ENCODE measurements around the gene CACNA1E. TPM values are rescaled to one million over a fixed set of nuclear protein-coding genes. Genes with fewer than 3 reads are reported as not detected.

The CACNA1E gene
- total RNA-seq, 1 donor from 2014 or later = 0.88 TPM

- DNase-seq = no peak
- TF ChIP-seq, protein P1, sequence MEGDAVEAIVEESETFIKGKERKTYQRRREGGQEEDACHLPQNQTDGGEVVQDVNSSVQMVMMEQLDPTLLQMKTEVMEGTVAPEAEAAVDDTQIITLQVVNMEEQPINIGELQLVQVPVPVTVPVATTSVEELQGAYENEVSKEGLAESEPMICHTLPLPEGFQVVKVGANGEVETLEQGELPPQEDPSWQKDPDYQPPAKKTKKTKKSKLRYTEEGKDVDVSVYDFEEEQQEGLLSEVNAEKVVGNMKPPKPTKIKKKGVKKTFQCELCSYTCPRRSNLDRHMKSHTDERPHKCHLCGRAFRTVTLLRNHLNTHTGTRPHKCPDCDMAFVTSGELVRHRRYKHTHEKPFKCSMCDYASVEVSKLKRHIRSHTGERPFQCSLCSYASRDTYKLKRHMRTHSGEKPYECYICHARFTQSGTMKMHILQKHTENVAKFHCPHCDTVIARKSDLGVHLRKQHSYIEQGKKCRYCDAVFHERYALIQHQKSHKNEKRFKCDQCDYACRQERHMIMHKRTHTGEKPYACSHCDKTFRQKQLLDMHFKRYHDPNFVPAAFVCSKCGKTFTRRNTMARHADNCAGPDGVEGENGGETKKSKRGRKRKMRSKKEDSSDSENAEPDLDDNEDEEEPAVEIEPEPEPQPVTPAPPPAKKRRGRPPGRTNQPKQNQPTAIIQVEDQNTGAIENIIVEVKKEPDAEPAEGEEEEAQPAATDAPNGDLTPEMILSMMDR (IDR thresholded peaks at IDR 0.05; ENCODE audit: borderline replicate concordance) = no peak
Observed at GRCh38 chr1:181759481-181759880, 276.2 kb downstream of the CACNA1E start.

GRCh38 chr1:181763736-181764135 lies 280.4 kb downstream of the CACNA1E start:
- TF ChIP-seq, protein P1 (IDR thresholded peaks at IDR 0.05; ENCODE audit: borderline replicate concordance) = no peak
- Histone ChIP-seq H3K36me3 (no peaks in the 10 kb centered on the region), H3K27ac (replicated peaks) (no peak overlapping the region), H3K4me3 (no peak overlapping the region), H3K27me3 (ENCODE audit: low read depth) (peaks cover 16% of the 10 kb centered on the region), H3K4me1 (no peaks in the 10 kb centered on the region), H3K9me3 (replicated peaks) (no peaks in the 10 kb centered on the region)
- intact Hi-C loops (cut with micrococcal nuclease) = no loop called here
- no peak for DNase-seq

More at GRCh38 chr1:181759481-181759880, 276.2 kb downstream of the CACNA1E start:
- intact Hi-C loops (cut with micrococcal nuclease) = no loop called here
- H3K4me3 ChIP-seq = no peak overlapping the region
- peaks cover 28% of the 10 kb centered on the region for H3K27me3 ChIP-seq (ENCODE audit: low read depth)
- no peaks in the 10 kb centered on the region for H3K4me1 ChIP-seq
- no peak overlapping the region for H3K27ac ChIP-seq (replicated peaks)
- H3K36me3 ChIP-seq = no peaks in the 10 kb centered on the region
- H3K9me3 ChIP-seq (replicated peaks) = no peaks in the 10 kb centered on the region

GRCh38 chr1:181765451-181766026 lies 282.2 kb downstream of the CACNA1E start:
- DNase-seq = no peak
- H3K4me3 ChIP-seq = no peak overlapping the region
- TF ChIP-seq, protein P1 (IDR thresholded peaks at IDR 0.05; ENCODE audit: borderline replicate concordance) = no peak
- H3K9me3 ChIP-seq (replicated peaks) = no peaks in the 10 kb centered on the region
- H3K4me1 ChIP-seq = no peaks in the 10 kb centered on the region
- H3K27me3 ChIP-seq (ENCODE audit: low read depth) = peaks cover 17% of the 10 kb centered on the region
- no peaks in the 10 kb centered on the region for H3K36me3 ChIP-seq
- intact Hi-C loops (cut with micrococcal nuclease) = no loop called here
- no peak overlapping the region for H3K27ac ChIP-seq (replicated peaks)

- Histone ChIP-seq H3K36me3 (no peaks in the 10 kb centered on the region), H3K4me3 (no peak overlapping the region), H3K9me3 (replicated peaks) (no peaks in the 10 kb centered on the region), H3K27ac (replicated peaks) (no peak overlapping the region), H3K27me3 (ENCODE audit: low read depth) (peaks cover 25% of the 10 kb centered on the region), H3K4me1 (no peaks in the 10 kb centered on the region)
- no peak for DNase-seq
- intact Hi-C loops (cut with micrococcal nuclease) = no loop called here
- TF ChIP-seq, protein P1 (IDR thresholded peaks at IDR 0.05; ENCODE audit: borderline replicate concordance) = no peak
Observed at GRCh38 chr1:181767001-181767708, 283.8 kb downstream of the CACNA1E start.

GRCh38 chr1:181768211-181768929 lies 285.1 kb downstream of the CACNA1E start:
- Histone ChIP-seq H3K27me3 (ENCODE audit: low read depth) (peaks cover 16% of the 10 kb centered on the region), H3K4me3 (no peak overlapping the region), H3K9me3 (replicated peaks) (no peaks in the 10 kb centered on the region), H3K36me3 (no peaks in the 10 kb centered on the region), H3K4me1 (no peaks in the 10 kb centered on the region), H3K27ac (replicated peaks) (no peak overlapping the region)
- intact Hi-C loops (cut with micrococcal nuclease) = no loop called here
- no peak for DNase-seq
- TF ChIP-seq, protein P1 (IDR thresholded peaks at IDR 0.05; ENCODE audit: borderline replicate concordance) = no peak
